Endothelial cell of umbilical vein (primary cell): Measurements from ENCODE around the gene SMNDC1. TPM values are rescaled to one million over a fixed set of nuclear protein-coding genes. Genes with fewer than 3 reads are reported as not detected.
"Not testable (repeated sequence)": the region's sequence is repeated elsewhere in the genome, so short reads cannot be mapped to it uniquely, and the experiment has no call there.

ENCODE experiments used
- BruUV-seq: library from RNA; stranded (reverse); fragments of 400-500 nt; replicated peaks from 2 replicates; lab custom pipeline; 2021; lab: Mats Ljungman, UMichigan
- CTCF ChIA-PET: fragments of 300-600, 350-600 bp; sonication (Branson Sonifier 250); formaldehyde crosslinking; loops from one replicate; lab custom pipeline; 2021; ENCODE audit warnings: antibody characterized with exemption, inconsistent platforms; lab: Charles Lee
- POLR2A ChIA-PET: fragments of 300-600, 350-600 bp; sonication (Branson Sonifier 250); formaldehyde crosslinking; loops from one replicate; lab custom pipeline; 2021; ENCODE audit warnings: antibody characterized with exemption, inconsistent platforms; lab: Charles Lee
- DNase-seq: peaks from one replicate; pipeline ENCODE4 v3.0.0-alpha.2; 2011; ENCODE audit warnings: low read depth, low spot score
- FAIRE-seq: peaks from 2 replicates; lab custom pipeline; 2011; peaks lifted over from hg19 to GRCh38; lab: Jason Lieb, UNC
- H2AFZ ChIP-seq: 2 replicates; pipeline ENCODE4 v1.6.0; 2012; ENCODE audit warnings: low read depth, low read length, control low read depth, inconsistent platforms
- H3K27ac ChIP-seq: 2 replicates; pipeline ENCODE4 v1.5.1; 2011; ENCODE audit warnings: low read depth, mild to moderate bottlenecking, control low read depth, low read length, moderate library complexity; ENCODE audit not compliant: insufficient read depth
- H3K27me3 ChIP-seq, 2 experiments: 2 replicates each; pipeline versions ENCODE4 v1.6.0 to v1.6.1; 2011; ENCODE audit warnings: low read length in 2 of 2, mixed read lengths in 1 of 2; ENCODE audit not compliant: control insufficient read depth in 2 of 2, insufficient read depth in 2 of 2
- H3K36me3 ChIP-seq, 2 experiments: 2 replicates in 1 of 2; 3 replicates in 1 of 2; pipeline ENCODE4 v1.5.1; 2011; ENCODE audit warnings: low read length in 2 of 2, mild to moderate bottlenecking in 1 of 2, moderate library complexity in 1 of 2; ENCODE audit not compliant: control insufficient read depth in 2 of 2, insufficient read depth in 2 of 2; ENCODE audit errors: extremely low read depth in 1 of 2
- H3K4me1 ChIP-seq: 3 replicates; pipeline ENCODE4 v1.5.1; 2011; ENCODE audit warnings: mild to moderate bottlenecking, low read length; ENCODE audit not compliant: control insufficient read depth, insufficient read depth; ENCODE audit errors: extremely low read depth
- H3K4me2 ChIP-seq: 2 replicates; pipeline ENCODE4 v1.6.1; 2011; ENCODE audit warnings: low read length, control low read depth, mixed read lengths; ENCODE audit not compliant: insufficient read depth
- H3K4me3 ChIP-seq, 3 experiments: fragments of 200-600 bp in 1 of 3; sonication (generic), shearing (Covaris generic) in 1 of 3; replicated peaks in 1 of 3; 2 replicates each; pipeline ENCODE4 v1.5.1; 2011 to 2016; ENCODE audit warnings: control low read depth in 3 of 3, low read length in 3 of 3, mild to moderate bottlenecking in 2 of 3, inconsistent platforms in 1 of 3, low read depth in 1 of 3, moderate library complexity in 1 of 3; ENCODE audit not compliant: insufficient read depth in 1 of 3
- H3K79me2 ChIP-seq: 2 replicates; pipeline ENCODE4 v1.6.0; 2012; ENCODE audit warnings: low read length, inconsistent platforms; ENCODE audit not compliant: control insufficient read depth, insufficient read depth
- H3K9ac ChIP-seq: replicated peaks from 2 replicates; pipeline ENCODE3; 2011; ENCODE audit warnings: low read length, control low read depth; ENCODE audit not compliant: insufficient read depth; ENCODE audit errors: extremely low read depth
- H3K9me1 ChIP-seq: replicated peaks from 3 replicates; pipeline ENCODE4 v1.6.0; 2011; ENCODE audit warnings: mild to moderate bottlenecking, low read length; ENCODE audit not compliant: control insufficient read depth, insufficient read depth; ENCODE audit errors: extremely low read depth
- H3K9me3 ChIP-seq: replicated peaks from 2 replicates; pipeline ENCODE4 v1.5.1; 2012; ENCODE audit warnings: low read length, inconsistent platforms; ENCODE audit not compliant: control insufficient read depth, insufficient read depth
- H4K20me1 ChIP-seq: replicated peaks from 2 replicates; pipeline ENCODE3; 2011; ENCODE audit warnings: mild to moderate bottlenecking, low read length; ENCODE audit not compliant: control insufficient read depth, insufficient read depth; ENCODE audit errors: extremely low read depth
- CTCF ChIP-seq, 2 donors: IDR thresholded peaks; 1 replicate in 1 of 2; 2 replicates in 1 of 2; pipeline ENCODE4 v1.5.1; 2011; ENCODE audit warnings: low read length in 2 of 2, mild to moderate bottlenecking in 2 of 2, moderate library complexity in 2 of 2, control low read depth in 1 of 2, inconsistent platforms in 1 of 2, low read depth in 1 of 2; ENCODE audit not compliant: insufficient read depth in 1 of 2; ENCODE audit errors: extremely low read depth in 1 of 2
- EZH2 ChIP-seq: IDR thresholded peaks from 2 replicates; pipeline ENCODE4 v1.6.1; 2012; ENCODE audit warnings: borderline replicate concordance, low read depth, mild to moderate bottlenecking, moderate library complexity, low read length, inconsistent platforms; ENCODE audit not compliant: severe bottlenecking
- FOS ChIP-seq: IDR thresholded peaks from 2 replicates; pipeline ENCODE4 v1.6.1; 2011; ENCODE audit warnings: mild to moderate bottlenecking, low read length, moderate library complexity, borderline replicate concordance; ENCODE audit not compliant: insufficient read depth
- GATA2 ChIP-seq: IDR thresholded peaks from 2 replicates; pipeline ENCODE4 v1.7.0; 2011; ENCODE audit warnings: low read depth, mild to moderate bottlenecking, moderate library complexity, mixed read lengths, low read length; ENCODE audit not compliant: insufficient read length, insufficient read depth
- JUN ChIP-seq: IDR thresholded peaks from 2 replicates; pipeline ENCODE4 v1.6.1; 2011; ENCODE audit warnings: borderline replicate concordance, low read depth; ENCODE audit not compliant: insufficient read length, insufficient read depth
- MAX ChIP-seq: IDR thresholded peaks from 2 replicates; pipeline ENCODE4 v1.6.1; 2011; ENCODE audit not compliant: insufficient read depth, insufficient read length
- MYC ChIP-seq: IDR thresholded peaks from one replicate; pipeline ENCODE4 v1.6.1; 2011; ENCODE audit warnings: mild to moderate bottlenecking, low read depth, low read length
- POLR2A ChIP-seq: IDR thresholded peaks from 2 replicates; pipeline ENCODE4 v1.6.1; 2012; ENCODE audit warnings: low read depth, mild to moderate bottlenecking, control low read depth, low read length
- POLR2AphosphoS5 ChIP-seq: IDR thresholded peaks from 2 replicates; pipeline ENCODE4 v1.6.1; 2012; ENCODE audit warnings: low read depth, mild to moderate bottlenecking, control low read depth, low read length, moderate library complexity; ENCODE audit not compliant: insufficient read depth
- dilution Hi-C: fragments of 300-500 bp; cut with MboI; formaldehyde crosslinking; loops from one replicate; pipeline ENCODE4 v1.15.0; 2019; ENCODE audit warnings: low sequenced_read_pairs; ENCODE audit not compliant: extremely low pct_ligation_motif_present
- intact Hi-C: fragments of 100-400 bp; cut with micrococcal nuclease; formaldehyde crosslinking; loops from one replicate; pipeline ENCODE4 v1.10.0; 2022
- polyA plus RNA-seq, 4 experiments: library from polyadenylated mRNA; depleted of rRNA in 3 of 4; stranded (reverse) in 3 of 4; unstranded in 1 of 4; fragments of >200 nt; gene quantifications; 2 replicates each; pipeline versions ENCODE4 v1.2.1 to v1.2.3, GENCODE V29; 2011 to 2012; ENCODE audit warnings: missing spikeins in 1 of 4
- total RNA-seq: library from RNA; stranded (reverse); gene quantifications from 2 replicates; pipeline ENCODE4 v1.2.3, GENCODE V29; 2021

Gene SMNDC1
- total and polyA plus RNA-seq, 2 donors (not counting 3 experiments of a cell fraction or from before 2014, with no cell fraction given): 7.1 to 39.3 TPM

- no peak for DNase-seq
- TF ChIP-seq GATA2 (no peak), CTCF (IDR thresholded peaks at IDR 0.05; ENCODE audit: extremely low read depth in 1 of 2, insufficient read depth in 1 of 2, low read depth in 1 of 2, low read length in 2 of 2) (no peak), JUN (no peak), MYC (no peak), MAX (no peak), FOS (no peak), POLR2A (no peak), POLR2AphosphoS5 (no peak), EZH2 (no peak)
- H3K4me3 ChIP-seq: no peak overlapping the region
- H3K4me2 ChIP-seq: no peak overlapping the region
- POLR2A ChIA-PET: no interaction called here
- no peak overlapping the region for H3K9ac ChIP-seq
- no peak overlapping the region for H3K27ac ChIP-seq
- BruUV-seq: no TSS peak
- no peaks in the 10 kb centered on the region for H3K79me2 ChIP-seq
- H3K9me3 ChIP-seq: no peaks in the 10 kb centered on the region
- H4K20me1 ChIP-seq: no peaks in the 10 kb centered on the region
- CTCF ChIA-PET: interaction anchor here (0.6 to 1.6 kb wide), 6 partner anchors 8 to 389 kb away, joined by 3 to 7 read pairs (median 4); no protein-coding TSS in a partner anchor
- H3K36me3 ChIP-seq: no peaks in the 10 kb centered on the region
- H3K9me1 ChIP-seq: no peaks in the 10 kb centered on the region
- no peak for FAIRE-seq
- dilution Hi-C loops (no loop called here), intact Hi-C loops (no loop called here)
- H3K27me3 ChIP-seq: peaks cover 0 to 2% of the 10 kb centered on the region in 2 experiments
- H2AFZ ChIP-seq: no peak overlapping the region
- H3K4me1 ChIP-seq: no peaks in the 10 kb centered on the region
Measured at GRCh38 chr10:110273474-110273873, 31.2 kb downstream of the SMNDC1 start.

DNA sequence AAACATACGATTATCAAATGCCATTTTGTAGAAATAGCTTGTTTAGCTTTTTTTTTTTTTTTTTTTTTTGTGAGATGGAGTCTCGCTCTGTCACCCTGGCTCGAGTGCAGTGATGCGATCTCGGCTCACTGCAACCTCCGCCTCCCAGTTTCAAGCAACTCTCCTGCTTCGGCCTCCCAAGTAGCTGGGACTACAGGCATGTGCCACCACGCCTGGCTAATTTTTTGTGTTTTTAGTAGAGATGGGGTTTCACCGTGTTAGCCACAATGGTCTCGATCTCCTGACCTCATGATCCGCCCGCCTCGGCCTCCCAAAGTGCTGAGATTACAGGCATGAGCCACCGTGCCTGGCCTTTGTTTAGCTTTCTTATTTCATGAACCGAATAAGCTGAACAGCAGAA is 31.7 kb downstream of the SMNDC1 start:
- H3K36me3 ChIP-seq, FAIRE-seq, BruUV-seq, DNase-seq, H3K9me1 ChIP-seq, H3K79me2 ChIP-seq, H3K4me1 ChIP-seq, intact Hi-C loops, H3K9me3 ChIP-seq, H4K20me1 ChIP-seq, H3K4me3 ChIP-seq, H3K9ac ChIP-seq, H3K27ac ChIP-seq, H2AFZ ChIP-seq, H3K27me3 ChIP-seq, POLR2A ChIA-PET, dilution Hi-C loops, H3K4me2 ChIP-seq: not testable (repeated sequence)
- CTCF ChIA-PET: interaction anchor here (0.6 to 1.6 kb wide), 6 partner anchors 8 to 389 kb away, joined by 3 to 7 read pairs (median 4); no protein-coding TSS in a partner anchor
